Memory B cell (primary cell): ENCODE measurements around the gene AP3S2.
"Not testable (repeated sequence)": the region's sequence is repeated elsewhere in the genome, so short reads cannot be mapped to it uniquely, and the experiment has no call there.

Experiments used
- ATAC-seq: fragments of 150-1000 bp; cut with Tn5 transposase; 2 replicates; pipeline ENCODE4 v1.10.0; 2021; ENCODE audit warnings: low read depth, mild to moderate bottlenecking, moderate library complexity
- DNase-seq, 2 donors: peaks; one replicate each; pipeline ENCODE4 v3.0.0; 2022; ENCODE audit warnings: low spot score in 2 of 2
- H3K27ac Mint-ChIP-seq: one replicate; pipeline ENCODE4 v1.8.0; 2022; ENCODE audit warnings: mild to moderate bottlenecking, moderate library complexity, mixed read lengths
- H3K27me3 Mint-ChIP-seq: one replicate; pipeline ENCODE4 v1.8.0; 2022; ENCODE audit warnings: mixed read lengths
- H3K36me3 Mint-ChIP-seq: one replicate; pipeline ENCODE4 v1.8.0; 2022; ENCODE audit warnings: mild to moderate bottlenecking, mixed read lengths
- H3K4me1 Mint-ChIP-seq: one replicate; pipeline ENCODE4 v1.8.0; 2022; ENCODE audit warnings: mixed read lengths
- H3K4me3 Mint-ChIP-seq: one replicate; pipeline ENCODE4 v1.8.0; 2022; ENCODE audit warnings: mild to moderate bottlenecking, moderate library complexity, mixed read lengths
- H3K9me3 Mint-ChIP-seq: one replicate; pipeline ENCODE4 v1.8.0; 2022; ENCODE audit warnings: mixed read lengths

The AP3S2 gene

GRCh38 chr15:89869490-89869889, 24.3 kb downstream of the AP3S2 start:
- not testable (repeated sequence) for H3K4me1 Mint-ChIP-seq, H3K27me3 Mint-ChIP-seq, H3K4me3 Mint-ChIP-seq, H3K27ac Mint-ChIP-seq, ATAC-seq, H3K9me3 Mint-ChIP-seq, DNase-seq
- peaks cover 14% of the 10 kb centered on the region for H3K36me3 Mint-ChIP-seq

- H3K4me3 Mint-ChIP-seq, result no peak overlapping the region
- DNase-seq, result no peak
- H3K4me1 Mint-ChIP-seq, result peaks cover 5% of the 10 kb centered on the region
- peaks cover 7% of the 10 kb centered on the region for H3K36me3 Mint-ChIP-seq
- ATAC-seq, result no peak
- H3K9me3 Mint-ChIP-seq, result no peaks in the 10 kb centered on the region
- H3K27ac Mint-ChIP-seq, result no peak overlapping the region
- no peaks in the 10 kb centered on the region for H3K27me3 Mint-ChIP-seq
These were observed 28.6 kb downstream of the AP3S2 start for GRCh38 chr15:89864958-89865739.

GRCh38 chr15:89863918-89864317, 29.9 kb downstream of the AP3S2 start:
- H3K27ac Mint-ChIP-seq, result no peak overlapping the region
- DNase-seq, result no peak
- H3K36me3 Mint-ChIP-seq, result peaks cover 9% of the 10 kb centered on the region
- peaks cover 8% of the 10 kb centered on the region for H3K4me1 Mint-ChIP-seq
- no peaks in the 10 kb centered on the region for H3K9me3 Mint-ChIP-seq
- no peak overlapping the region for H3K4me3 Mint-ChIP-seq
- H3K27me3 Mint-ChIP-seq, result no peaks in the 10 kb centered on the region
- no peak for ATAC-seq

- H3K27ac Mint-ChIP-seq, result no peak overlapping the region
- ATAC-seq (no peak), DNase-seq (no peak)
- H3K4me1 Mint-ChIP-seq, result peaks cover 8% of the 10 kb centered on the region
- no peaks in the 10 kb centered on the region for H3K27me3 Mint-ChIP-seq
- no peak overlapping the region for H3K4me3 Mint-ChIP-seq
- H3K36me3 Mint-ChIP-seq, result peaks cover 14% of the 10 kb centered on the region
- no peaks in the 10 kb centered on the region for H3K9me3 Mint-ChIP-seq
These were observed 32.9 kb downstream of the AP3S2 start for GRCh38 chr15:89860891-89861290.

GRCh38 chr15:89860431-89860830, 33.4 kb downstream of the AP3S2 start:
- Mint-ChIP-seq H3K4me3 (no peak overlapping the region), H3K4me1 (peaks cover 8% of the 10 kb centered on the region), H3K9me3 (no peaks in the 10 kb centered on the region), H3K27ac (no peak overlapping the region), H3K27me3 (no peaks in the 10 kb centered on the region), H3K36me3 (peaks cover 14% of the 10 kb centered on the region)
- no peak for ATAC-seq
- no peak for DNase-seq

- no peak overlapping the region for H3K27ac Mint-ChIP-seq
- no peaks in the 10 kb centered on the region for H3K9me3 Mint-ChIP-seq
- no peak overlapping the region for H3K4me3 Mint-ChIP-seq
- ATAC-seq, result no peak
- no peak for DNase-seq
- peaks cover 8% of the 10 kb centered on the region for H3K4me1 Mint-ChIP-seq
- H3K27me3 Mint-ChIP-seq, result no peaks in the 10 kb centered on the region
- peaks cover 14% of the 10 kb centered on the region for H3K36me3 Mint-ChIP-seq
These were observed 34.9 kb downstream of the AP3S2 start for GRCh38 chr15:89858661-89859458.

GRCh38 chr15:89857673-89858072, 36.1 kb downstream of the AP3S2 start:
- no peak for DNase-seq
- ATAC-seq, result no peak
- H3K9me3 Mint-ChIP-seq, result no peaks in the 10 kb centered on the region

GRCh38 chr15:89855948-89856347, 37.8 kb downstream of the AP3S2 start:
- H3K4me1 Mint-ChIP-seq, result peaks cover 21% of the 10 kb centered on the region
- ATAC-seq, result no peak
- peaks cover 15% of the 10 kb centered on the region for H3K36me3 Mint-ChIP-seq

More at GRCh38 chr15:89857673-89858072, 36.1 kb downstream of the AP3S2 start:
- Mint-ChIP-seq H3K27ac (no peak overlapping the region), H3K36me3 (peaks cover 16% of the 10 kb centered on the region), H3K27me3 (no peaks in the 10 kb centered on the region), H3K4me3 (no peak overlapping the region), H3K4me1 (peaks cover 11% of the 10 kb centered on the region)

GRCh38 chr15:89854863-89855262, 38.9 kb downstream of the AP3S2 start:
- peaks cover 15% of the 10 kb centered on the region for H3K36me3 Mint-ChIP-seq

More at GRCh38 chr15:89855948-89856347, 37.8 kb downstream of the AP3S2 start:
- H3K9me3 Mint-ChIP-seq, result no peaks in the 10 kb centered on the region
- no peak overlapping the region for H3K27ac Mint-ChIP-seq
- H3K27me3 Mint-ChIP-seq, result no peaks in the 10 kb centered on the region
- DNase-seq, result no peak
- no peak overlapping the region for H3K4me3 Mint-ChIP-seq

GRCh38 chr15:89852342-89852995, 41.3 kb downstream of the AP3S2 start:
- H3K4me3 Mint-ChIP-seq, result no peak overlapping the region
- no peaks in the 10 kb centered on the region for H3K27me3 Mint-ChIP-seq
- peaks cover 10% of the 10 kb centered on the region for H3K36me3 Mint-ChIP-seq
- no peak overlapping the region for H3K27ac Mint-ChIP-seq
- DNase-seq, result no peak
- no peak for ATAC-seq
- H3K9me3 Mint-ChIP-seq, result no peaks in the 10 kb centered on the region
- H3K4me1 Mint-ChIP-seq, result peaks cover 23% of the 10 kb centered on the region

More at GRCh38 chr15:89854863-89855262, 38.9 kb downstream of the AP3S2 start:
- ATAC-seq, H3K4me3 Mint-ChIP-seq, H3K27me3 Mint-ChIP-seq, DNase-seq, H3K27ac Mint-ChIP-seq, H3K9me3 Mint-ChIP-seq: not testable (repeated sequence)
- H3K4me1 Mint-ChIP-seq, result peaks cover 19% of the 10 kb centered on the region

- H3K27ac Mint-ChIP-seq, result peak overlapping the region; percentile 75
- peak; percentile 75 for ATAC-seq
- no peak for DNase-seq
- H3K4me1 Mint-ChIP-seq, result peaks cover 23% of the 10 kb centered on the region
- no peaks in the 10 kb centered on the region for H3K27me3 Mint-ChIP-seq
- H3K4me3 Mint-ChIP-seq, result no peak overlapping the region
- H3K9me3 Mint-ChIP-seq, result no peaks in the 10 kb centered on the region
- H3K36me3 Mint-ChIP-seq, result peaks cover 8% of the 10 kb centered on the region
These were observed 42.0 kb downstream of the AP3S2 start for GRCh38 chr15:89851673-89852341.

GRCh38 chr15:89848970-89849292, 44.9 kb downstream of the AP3S2 start:
- Mint-ChIP-seq H3K4me3 (no peak overlapping the region), H3K9me3 (no peaks in the 10 kb centered on the region), H3K27me3 (no peaks in the 10 kb centered on the region), H3K36me3 (peaks cover 11% of the 10 kb centered on the region), H3K27ac (no peak overlapping the region), H3K4me1 (peaks cover 23% of the 10 kb centered on the region)
- ATAC-seq, result no peak
- DNase-seq, result no peak

GRCh38 chr15:89847101-89847500, 46.7 kb downstream of the AP3S2 start:
- ATAC-seq (no peak), DNase-seq (no peak)
- no peaks in the 10 kb centered on the region for H3K9me3 Mint-ChIP-seq
- H3K27me3 Mint-ChIP-seq, result no peaks in the 10 kb centered on the region
- H3K27ac Mint-ChIP-seq, result no peak overlapping the region
- peaks cover 11% of the 10 kb centered on the region for H3K36me3 Mint-ChIP-seq
- H3K4me1 Mint-ChIP-seq, result peaks cover 19% of the 10 kb centered on the region
- H3K4me3 Mint-ChIP-seq, result no peak overlapping the region
